WERI-Rb-1 (cell line): ENCODE results near the gene DOK5.

Experiments
- DNase-seq: peaks from one replicate; pipeline ENCODE4 v3.0.0-alpha.2; 2020
- H3K27ac ChIP-seq: fragments of 250-450 bp; sonication (Bioruptor Pico); 2 replicates; pipeline ENCODE4 v1.5.1; 2020; ENCODE audit warnings: mild to moderate bottlenecking, moderate library complexity
- H3K27me3 ChIP-seq: fragments of 250-450 bp; sonication (Bioruptor Pico); 2 replicates; pipeline ENCODE4 v1.5.1; 2021; ENCODE audit warnings: mild to moderate bottlenecking, low read depth, moderate library complexity; ENCODE audit not compliant: insufficient read depth, severe bottlenecking
- H3K36me3 ChIP-seq: fragments of 250-450 bp; sonication (Bioruptor Pico); 2 replicates; pipeline ENCODE4 v1.5.1; 2020; ENCODE audit warnings: mild to moderate bottlenecking, moderate library complexity
- H3K4me3 ChIP-seq: 2 replicates; pipeline ENCODE4 v1.5.1; 2011; ENCODE audit warnings: low read depth, mild to moderate bottlenecking, control low read depth, low read length
- H3K9me3 ChIP-seq: fragments of 250-450 bp; sonication (Bioruptor Pico); 2 replicates; pipeline ENCODE4 v1.5.1; 2021; ENCODE audit warnings: mild to moderate bottlenecking, moderate library complexity; ENCODE audit not compliant: severe bottlenecking
- TF ChIP-seq, protein P1 (sequence below): IDR thresholded peaks from 2 replicates; pipeline ENCODE4 v1.5.1; 2011; ENCODE audit warnings: low read depth, mild to moderate bottlenecking, control low read depth, inconsistent platforms, low read length

Gene DOK5

DNA sequence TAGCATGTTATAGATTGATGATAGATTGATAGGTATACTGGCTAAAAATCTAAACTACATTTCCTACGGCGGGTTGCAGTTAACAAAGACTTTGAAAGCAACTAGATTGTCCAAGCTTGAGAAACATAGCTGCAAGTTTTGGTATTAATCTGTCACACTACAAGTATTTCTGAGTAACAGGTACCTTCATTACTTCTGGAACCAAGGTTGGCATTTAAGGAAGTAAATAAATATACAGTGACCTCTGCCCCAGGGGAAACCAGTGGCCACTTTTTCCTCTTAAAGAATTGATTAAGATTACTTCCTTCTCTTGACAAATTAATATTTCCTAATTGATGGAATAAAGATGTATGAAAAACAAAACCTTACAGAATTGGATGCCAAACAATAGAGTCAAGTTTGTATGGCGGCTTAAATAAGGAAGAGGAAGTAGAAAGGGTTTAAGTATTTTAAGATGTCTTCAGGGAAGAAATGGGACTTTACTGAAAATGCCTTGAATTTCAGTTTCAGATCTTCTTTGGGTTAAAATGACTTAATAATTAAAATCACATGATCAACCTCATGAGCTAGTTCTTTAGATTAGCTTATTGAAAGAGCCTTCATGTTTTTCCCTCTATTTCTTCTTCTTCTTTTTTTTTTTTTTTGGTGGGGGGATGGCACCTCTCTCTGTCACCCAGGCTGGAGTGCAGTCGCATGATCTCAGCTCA, 132.8 kb downstream of the DOK5 start:
- Histone ChIP-seq H3K9me3 (no peaks in the 10 kb centered on the region), H3K4me3 (no peak overlapping the region), H3K36me3 (no peaks in the 10 kb centered on the region), H3K27ac (no peak overlapping the region), H3K27me3 (peaks cover 64% of the 10 kb centered on the region)
- DNase-seq = no peak
- TF ChIP-seq, protein P1, sequence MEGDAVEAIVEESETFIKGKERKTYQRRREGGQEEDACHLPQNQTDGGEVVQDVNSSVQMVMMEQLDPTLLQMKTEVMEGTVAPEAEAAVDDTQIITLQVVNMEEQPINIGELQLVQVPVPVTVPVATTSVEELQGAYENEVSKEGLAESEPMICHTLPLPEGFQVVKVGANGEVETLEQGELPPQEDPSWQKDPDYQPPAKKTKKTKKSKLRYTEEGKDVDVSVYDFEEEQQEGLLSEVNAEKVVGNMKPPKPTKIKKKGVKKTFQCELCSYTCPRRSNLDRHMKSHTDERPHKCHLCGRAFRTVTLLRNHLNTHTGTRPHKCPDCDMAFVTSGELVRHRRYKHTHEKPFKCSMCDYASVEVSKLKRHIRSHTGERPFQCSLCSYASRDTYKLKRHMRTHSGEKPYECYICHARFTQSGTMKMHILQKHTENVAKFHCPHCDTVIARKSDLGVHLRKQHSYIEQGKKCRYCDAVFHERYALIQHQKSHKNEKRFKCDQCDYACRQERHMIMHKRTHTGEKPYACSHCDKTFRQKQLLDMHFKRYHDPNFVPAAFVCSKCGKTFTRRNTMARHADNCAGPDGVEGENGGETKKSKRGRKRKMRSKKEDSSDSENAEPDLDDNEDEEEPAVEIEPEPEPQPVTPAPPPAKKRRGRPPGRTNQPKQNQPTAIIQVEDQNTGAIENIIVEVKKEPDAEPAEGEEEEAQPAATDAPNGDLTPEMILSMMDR = no peak

DNA sequence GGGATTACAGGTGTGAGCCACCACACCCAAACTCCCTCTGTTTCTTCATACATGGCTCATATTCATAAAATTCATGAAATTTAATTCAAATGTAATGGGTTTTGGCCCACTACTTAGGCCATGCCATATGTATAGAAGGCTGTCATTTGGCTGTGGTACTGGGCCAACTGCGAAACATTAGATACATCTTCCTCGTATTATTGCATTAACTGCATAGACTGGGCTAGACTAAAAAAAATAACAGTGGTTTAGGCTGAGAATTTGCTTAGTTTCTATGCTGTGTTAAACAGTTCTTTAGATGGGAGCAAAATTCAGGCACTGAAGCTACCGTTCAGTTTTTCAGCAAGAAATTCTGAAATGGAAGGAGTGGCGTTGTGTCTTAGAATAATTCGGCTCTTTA, 133.6 kb downstream of the DOK5 start:
- no peak overlapping the region for H3K27ac ChIP-seq
- no peaks in the 10 kb centered on the region for H3K9me3 ChIP-seq
- H3K27me3 ChIP-seq = peaks cover 67% of the 10 kb centered on the region
- TF ChIP-seq, protein P1 = no peak
- no peaks in the 10 kb centered on the region for H3K36me3 ChIP-seq
- DNase-seq = no peak
- H3K4me3 ChIP-seq = no peak overlapping the region

DNA sequence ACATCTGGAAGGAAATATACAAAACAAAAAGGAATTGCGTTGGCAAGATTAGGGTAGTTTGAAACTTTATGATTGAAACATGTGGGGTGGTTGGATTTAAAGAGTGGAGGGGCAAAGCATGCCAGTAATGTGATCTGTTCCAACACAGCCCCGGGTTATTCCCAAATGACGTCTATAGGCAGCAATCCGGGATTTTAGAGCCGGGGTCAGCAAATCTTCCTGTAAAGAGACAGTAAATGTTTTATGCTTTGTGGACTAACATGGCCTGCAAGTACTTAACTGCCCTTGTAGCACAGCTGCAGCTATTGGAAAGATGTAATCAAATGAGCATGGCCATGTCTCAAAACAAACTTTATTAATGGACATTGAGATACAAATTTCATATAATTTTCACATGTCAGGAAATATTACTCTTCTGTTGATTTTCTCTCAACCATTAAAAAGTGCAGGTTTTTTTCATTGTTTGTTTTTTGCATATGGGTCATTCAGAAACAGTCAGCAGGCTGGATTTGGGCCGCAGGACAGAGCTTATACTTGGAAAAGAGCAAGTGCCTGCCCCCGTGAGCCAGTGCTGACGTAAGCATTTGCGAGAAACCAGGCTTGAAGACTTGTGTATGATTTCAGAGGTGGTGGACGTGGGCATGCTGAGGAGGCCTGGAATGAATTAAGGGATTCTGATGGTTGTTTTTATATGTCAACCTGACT, 136.5 kb downstream of the DOK5 start:
- H3K27me3 ChIP-seq = peaks cover 69% of the 10 kb centered on the region
- no peak overlapping the region for H3K27ac ChIP-seq
- DNase-seq = no peak
- H3K36me3 ChIP-seq = no peaks in the 10 kb centered on the region
- TF ChIP-seq, protein P1 = no peak
- no peak overlapping the region for H3K4me3 ChIP-seq
- H3K9me3 ChIP-seq = no peaks in the 10 kb centered on the region

DNA sequence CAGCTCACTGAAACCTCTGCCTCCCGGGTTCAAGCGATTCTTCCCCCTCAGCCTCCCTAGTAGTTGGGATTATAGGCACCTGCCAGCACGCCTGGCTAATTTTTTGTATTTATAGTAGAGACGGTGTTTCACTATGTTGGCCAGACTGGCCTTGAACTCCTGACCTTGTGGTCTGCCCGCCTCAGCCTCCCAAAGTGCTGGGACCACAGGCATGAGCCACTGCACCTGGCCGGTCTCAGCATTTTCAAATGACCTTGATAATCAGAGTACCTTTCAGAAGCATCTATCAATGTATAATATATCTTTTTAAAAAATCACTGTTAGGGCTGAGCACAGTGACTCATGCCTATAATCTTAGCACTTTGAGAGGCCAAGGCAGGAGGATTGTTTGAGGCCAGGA, 143.0 kb downstream of the DOK5 start:
- no peaks in the 10 kb centered on the region for H3K36me3 ChIP-seq
- no peaks in the 10 kb centered on the region for H3K9me3 ChIP-seq
- H3K27me3 ChIP-seq = peaks cover 69% of the 10 kb centered on the region
- no peak overlapping the region for H3K27ac ChIP-seq
- H3K4me3 ChIP-seq = no peak overlapping the region
- no peak for DNase-seq
- TF ChIP-seq, protein P1 = no peak

DNA sequence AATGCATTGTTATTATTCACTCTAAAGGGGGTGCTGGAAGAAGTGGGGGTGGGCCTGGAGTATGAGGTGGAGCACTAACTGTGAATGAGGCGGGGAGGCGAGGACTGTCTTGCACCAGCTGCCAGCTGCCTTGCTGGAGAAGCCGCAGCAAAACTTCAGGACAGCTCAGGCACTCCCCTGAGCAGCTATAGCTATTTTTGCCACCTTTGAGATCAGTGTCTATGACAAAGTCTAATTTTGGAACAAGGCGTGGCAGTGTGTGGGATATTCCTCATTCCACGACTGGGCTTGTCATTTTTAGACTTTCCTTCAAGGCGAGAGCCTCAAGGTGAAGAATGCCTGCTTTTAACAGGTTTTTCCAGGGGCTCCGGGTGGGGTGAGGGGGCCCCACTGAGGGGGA, 143.8 kb downstream of the DOK5 start:
- Histone ChIP-seq H3K4me3 (no peak overlapping the region), H3K9me3 (no peaks in the 10 kb centered on the region), H3K27ac (no peak overlapping the region), H3K36me3 (no peaks in the 10 kb centered on the region), H3K27me3 (peaks cover 68% of the 10 kb centered on the region)
- DNase-seq = no peak
- TF ChIP-seq, protein P1 = no peak
